Panc1 (cell line): ENCODE results near the gene POLE.

ENCODE experiments used
- CTCF ChIP-seq: fragments of 450-650 bp; IDR thresholded peaks from 2 replicates; pipeline ENCODE4 v1.5.1; 2017; ENCODE audit warnings: mild to moderate bottlenecking
- POLR2AphosphoS5 ChIP-seq: IDR thresholded peaks from 2 replicates; pipeline ENCODE4 v1.6.1; 2012; ENCODE audit warnings: mild to moderate bottlenecking, low read depth, low read length, moderate library complexity
- SIN3A ChIP-seq: IDR thresholded peaks from 2 replicates; pipeline ENCODE4 v1.6.1; 2012; ENCODE audit warnings: low read depth, mild to moderate bottlenecking, low read length, moderate library complexity, borderline replicate concordance; ENCODE audit not compliant: insufficient read depth
- TCF7L2 ChIP-seq: IDR thresholded peaks from 2 replicates; pipeline ENCODE4 v1.6.1; 2011; ENCODE audit warnings: mild to moderate bottlenecking, low read depth, low read length, inconsistent platforms
- TF ChIP-seq, protein P1 (sequence below), 2 experiments: IDR thresholded peaks; 2 replicates each; pipeline ENCODE4 v1.6.1; 2011 to 2012; ENCODE audit warnings: low read depth in 2 of 2, control low read depth in 1 of 2, low read length in 1 of 2, mild to moderate bottlenecking in 1 of 2, moderate library complexity in 1 of 2; ENCODE audit not compliant: insufficient read depth in 1 of 2

GRCh38 chr12:132689227-132689626 lies 2.1 kb upstream of the POLE start:
- TF ChIP-seq CTCF (no peak), POLR2AphosphoS5 (no peak), SIN3A (no peak), TCF7L2 (no peak)
- TF ChIP-seq, protein P1, sequence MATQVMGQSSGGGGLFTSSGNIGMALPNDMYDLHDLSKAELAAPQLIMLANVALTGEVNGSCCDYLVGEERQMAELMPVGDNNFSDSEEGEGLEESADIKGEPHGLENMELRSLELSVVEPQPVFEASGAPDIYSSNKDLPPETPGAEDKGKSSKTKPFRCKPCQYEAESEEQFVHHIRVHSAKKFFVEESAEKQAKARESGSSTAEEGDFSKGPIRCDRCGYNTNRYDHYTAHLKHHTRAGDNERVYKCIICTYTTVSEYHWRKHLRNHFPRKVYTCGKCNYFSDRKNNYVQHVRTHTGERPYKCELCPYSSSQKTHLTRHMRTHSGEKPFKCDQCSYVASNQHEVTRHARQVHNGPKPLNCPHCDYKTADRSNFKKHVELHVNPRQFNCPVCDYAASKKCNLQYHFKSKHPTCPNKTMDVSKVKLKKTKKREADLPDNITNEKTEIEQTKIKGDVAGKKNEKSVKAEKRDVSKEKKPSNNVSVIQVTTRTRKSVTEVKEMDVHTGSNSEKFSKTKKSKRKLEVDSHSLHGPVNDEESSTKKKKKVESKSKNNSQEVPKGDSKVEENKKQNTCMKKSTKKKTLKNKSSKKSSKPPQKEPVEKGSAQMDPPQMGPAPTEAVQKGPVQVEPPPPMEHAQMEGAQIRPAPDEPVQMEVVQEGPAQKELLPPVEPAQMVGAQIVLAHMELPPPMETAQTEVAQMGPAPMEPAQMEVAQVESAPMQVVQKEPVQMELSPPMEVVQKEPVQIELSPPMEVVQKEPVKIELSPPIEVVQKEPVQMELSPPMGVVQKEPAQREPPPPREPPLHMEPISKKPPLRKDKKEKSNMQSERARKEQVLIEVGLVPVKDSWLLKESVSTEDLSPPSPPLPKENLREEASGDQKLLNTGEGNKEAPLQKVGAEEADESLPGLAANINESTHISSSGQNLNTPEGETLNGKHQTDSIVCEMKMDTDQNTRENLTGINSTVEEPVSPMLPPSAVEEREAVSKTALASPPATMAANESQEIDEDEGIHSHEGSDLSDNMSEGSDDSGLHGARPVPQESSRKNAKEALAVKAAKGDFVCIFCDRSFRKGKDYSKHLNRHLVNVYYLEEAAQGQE (IDR thresholded peaks at IDR 0.05; ENCODE audit: insufficient read depth in 1 of 2, low read depth in 2 of 2, low read length in 1 of 2) = no peak
